ENCODE measurements around the gene TMEM125. TPM values are rescaled to one million over a fixed set of nuclear protein-coding genes. Genes with fewer than 3 reads are reported as not detected.

TMEM125 gene
- polyA plus RNA-seq, 1 of the 3 experiments (the other 2 are of a cell fraction), result not detected

DNA sequence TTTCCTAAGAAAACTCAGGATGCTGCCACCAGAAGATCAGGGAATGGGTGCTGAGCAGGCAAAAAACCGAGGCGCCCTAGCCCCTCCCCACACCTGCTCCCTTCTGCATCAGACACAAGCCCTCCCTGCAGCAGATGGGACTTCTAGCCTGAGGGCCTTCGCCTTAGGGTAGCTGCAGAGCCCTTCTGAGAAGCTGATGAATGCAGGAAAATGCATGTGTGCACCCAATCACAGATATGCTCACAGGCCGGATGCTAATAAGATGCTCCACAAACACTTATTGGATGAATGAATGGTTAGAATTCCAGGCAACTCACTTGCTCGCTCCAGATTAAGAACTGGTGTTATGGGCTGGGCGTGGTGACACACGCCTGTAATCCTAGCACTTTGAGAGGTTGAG is 22.4 kb downstream of the TMEM125 start:
- no peaks in the 10 kb centered on the region for H4K20me1 ChIP-seq (ENCODE audit: insufficient read depth)
- no peak for TF ChIP-seq MEF2A (IDR thresholded peaks at IDR 0.05; ENCODE audit: borderline replicate concordance, low read depth)
- no peak for TF ChIP-seq SMC3 (IDR thresholded peaks at IDR 0.05; ENCODE audit: low read depth, low read length)
- TF ChIP-seq IRF3 (IDR thresholded peaks at IDR 0.05; ENCODE audit: low read depth, low read length), result no peak
- no peak for TF ChIP-seq CTCF (IDR thresholded peaks at IDR 0.05)
- H3K4me3 ChIP-seq (ENCODE audit: low read depth in 2 of 2, low read length in 1 of 2), result no peak overlapping the region
- CTCF ChIA-PET, result no interaction called here
- H3K4me2 ChIP-seq, result no peak overlapping the region
- H3F3A ChIP-seq (replicated peaks; ENCODE audit: insufficient read depth), result no peaks in the 10 kb centered on the region
- H3K36me3 ChIP-seq (replicated peaks in 1 of 2; ENCODE audit: control insufficient read depth in 1 of 2, insufficient read depth in 2 of 2, low read length in 1 of 2), result no peaks in the 10 kb centered on the region
- H3K27ac ChIP-seq (ENCODE audit: low read depth in 2 of 2, low read length in 1 of 2), result no peak overlapping the region
- H2AFZ ChIP-seq (ENCODE audit: low read depth), result no peak overlapping the region
- H3K4me1 ChIP-seq (ENCODE audit: control insufficient read depth in 1 of 2, insufficient read depth in 2 of 2, low read depth in 1 of 2, low read length in 1 of 2), result peaks cover 0 to 6% of the 10 kb centered on the region in 2 experiments; a peak in 1 of 4 replicates
- H3K9ac ChIP-seq, result no peak overlapping the region
- H3K79me2 ChIP-seq (ENCODE audit: insufficient read depth), result no peaks in the 10 kb centered on the region
- WGBS (ENCODE audit: low lambda C conversion rate), result 63% methylated on average over 6 of the region's 7 CpGs
- no peaks in the 10 kb centered on the region for H3K9me3 ChIP-seq
- DNase-seq, result no peak
- H3K9me2 ChIP-seq, result no peaks in the 10 kb centered on the region
- peaks cover 20% of the 10 kb centered on the region; the same call in 1 of the 2 replicates for H3K27me3 ChIP-seq (ENCODE audit: insufficient read depth)
- POLR2A ChIA-PET, result interaction anchor here (0.6 kb wide), 1 partner anchor 345 kb away, joined by 4 read pairs; no protein-coding TSS in a partner anchor

- ChIA-PET CTCF (no interaction called here), POLR2A (interaction anchor here (0.6 kb wide), 1 partner anchor 345 kb away, joined by 4 read pairs; no protein-coding TSS in a partner anchor)
- H3K9me2 ChIP-seq, result no peaks in the 10 kb centered on the region
These were observed 22.9 kb downstream of the TMEM125 start for GRCh38 chr1:43292679-43293078.

More at GRCh38 chr1:43292679-43293078, 22.9 kb downstream of the TMEM125 start:
- Histone ChIP-seq H3K9me3 (no peaks in the 10 kb centered on the region), H3K79me2 (ENCODE audit: insufficient read depth) (no peaks in the 10 kb centered on the region), H3K4me3 (ENCODE audit: low read depth in 2 of 2, low read length in 1 of 2) (no peak overlapping the region), H3K27ac (ENCODE audit: low read depth in 2 of 2, low read length in 1 of 2) (no peak overlapping the region), H3K36me3 (replicated peaks in 1 of 2; ENCODE audit: control insufficient read depth in 1 of 2, insufficient read depth in 2 of 2, low read length in 1 of 2) (no peaks in the 10 kb centered on the region), H3K4me2 (no peak overlapping the region), H3F3A (replicated peaks; ENCODE audit: insufficient read depth) (no peaks in the 10 kb centered on the region), H3K9ac (no peak overlapping the region), H4K20me1 (ENCODE audit: insufficient read depth) (no peaks in the 10 kb centered on the region), H3K27me3 (ENCODE audit: insufficient read depth) (peaks cover 20% of the 10 kb centered on the region; the same call in 1 of the 2 replicates), H2AFZ (ENCODE audit: low read depth) (no peak overlapping the region), H3K4me1 (ENCODE audit: control insufficient read depth in 1 of 2, insufficient read depth in 2 of 2, low read depth in 1 of 2, low read length in 1 of 2) (peaks cover 0 to 6% of the 10 kb centered on the region in 2 experiments; a peak in 1 of 4 replicates)
- 65% methylated on average over 5 of the region's 5 CpGs for WGBS (ENCODE audit: low lambda C conversion rate)
- TF ChIP-seq RAD21 (IDR thresholded peaks at IDR 0.05; ENCODE audit: low read length) (no peak), CTCF (IDR thresholded peaks at IDR 0.05) (no peak), MEF2A (IDR thresholded peaks at IDR 0.05; ENCODE audit: borderline replicate concordance, low read depth) (no peak), SMC3 (IDR thresholded peaks at IDR 0.05; ENCODE audit: low read depth, low read length) (no peak), JUND (IDR thresholded peaks at IDR 0.05) (no peak), FOXM1 (IDR thresholded peaks at IDR 0.05; ENCODE audit: low read depth) (no peak)
- TF ChIP-seq, protein P1, sequence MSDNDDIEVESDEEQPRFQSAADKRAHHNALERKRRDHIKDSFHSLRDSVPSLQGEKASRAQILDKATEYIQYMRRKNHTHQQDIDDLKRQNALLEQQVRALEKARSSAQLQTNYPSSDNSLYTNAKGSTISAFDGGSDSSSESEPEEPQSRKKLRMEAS (IDR thresholded peaks at IDR 0.05; ENCODE audit: low read depth), result no peak
- DNase-seq, result no peak

All from SK-N-SH (cell line).